ENCODE data around the gene NOL9.

NOL9 gene

GRCh38 chr1:6507037-6507428, 47.3 kb downstream of the NOL9 start:
- DNase-seq (ENCODE audit: low read depth, low spot score): no peak
- Histone ChIP-seq H3K9me3 (ENCODE audit: insufficient read depth, low read length) (no peaks in the 10 kb centered on the region), H3K4me1 (ENCODE audit: insufficient read depth, insufficient read length) (no peaks in the 10 kb centered on the region), H3K36me3 (ENCODE audit: insufficient read depth, insufficient read length, low read length) (no peaks in the 10 kb centered on the region), H3K9ac (ENCODE audit: insufficient read length, low read depth) (no peak overlapping the region), H3K27me3 (ENCODE audit: insufficient read depth, insufficient read length) (no peaks in the 10 kb centered on the region), H3K4me3 (ENCODE audit: insufficient read length, low read depth) (no peak overlapping the region)
- TF ChIP-seq YY1 (IDR thresholded peaks at IDR 0.05; ENCODE audit: insufficient read depth, insufficient read length) (no peak), ZNF274 (IDR thresholded peaks at IDR 0.05; ENCODE audit: low read depth, low read length) (no peak), SUZ12 (IDR thresholded peaks at IDR 0.05; ENCODE audit: extremely low read depth, insufficient read depth, insufficient read length) (no peak)

- Histone ChIP-seq H3K27me3 (ENCODE audit: insufficient read depth, insufficient read length) (no peaks in the 10 kb centered on the region), H3K36me3 (ENCODE audit: insufficient read depth, insufficient read length, low read length) (no peaks in the 10 kb centered on the region), H3K9ac (ENCODE audit: insufficient read length, low read depth) (no peak overlapping the region), H3K4me1 (ENCODE audit: insufficient read depth, insufficient read length) (no peaks in the 10 kb centered on the region), H3K4me3 (ENCODE audit: insufficient read length, low read depth) (no peak overlapping the region), H3K9me3 (ENCODE audit: insufficient read depth, low read length) (no peaks in the 10 kb centered on the region)
- TF ChIP-seq ZNF274 (IDR thresholded peaks at IDR 0.05; ENCODE audit: low read depth, low read length): no peak
- no peak for TF ChIP-seq SUZ12 (IDR thresholded peaks at IDR 0.05; ENCODE audit: extremely low read depth, insufficient read depth, insufficient read length)
- TF ChIP-seq YY1 (IDR thresholded peaks at IDR 0.05; ENCODE audit: insufficient read depth, insufficient read length): no peak
- DNase-seq (ENCODE audit: low read depth, low spot score): no peak
Measured at GRCh38 chr1:6506210-6507036, 47.9 kb downstream of the NOL9 start.

GRCh38 chr1:6505367-6506209, 48.7 kb downstream of the NOL9 start:
- TF ChIP-seq ZNF274 (IDR thresholded peaks at IDR 0.05; ENCODE audit: low read depth, low read length) (no peak), SUZ12 (IDR thresholded peaks at IDR 0.05; ENCODE audit: extremely low read depth, insufficient read depth, insufficient read length) (no peak), YY1 (IDR thresholded peaks at IDR 0.05; ENCODE audit: insufficient read depth, insufficient read length) (no peak)
- peak overlapping the region; percentile 21 for H3K9ac ChIP-seq (ENCODE audit: insufficient read length, low read depth)
- no peaks in the 10 kb centered on the region for H3K9me3 ChIP-seq (ENCODE audit: insufficient read depth, low read length)
- no peaks in the 10 kb centered on the region for H3K27me3 ChIP-seq (ENCODE audit: insufficient read depth, insufficient read length)
- no peaks in the 10 kb centered on the region for H3K36me3 ChIP-seq (ENCODE audit: insufficient read depth, insufficient read length, low read length)
- no peak overlapping the region for H3K4me3 ChIP-seq (ENCODE audit: insufficient read length, low read depth)
- DNase-seq (ENCODE audit: low read depth, low spot score): no peak
- H3K4me1 ChIP-seq (ENCODE audit: insufficient read depth, insufficient read length): peaks cover under 1% of the 10 kb centered on the region

- no peaks in the 10 kb centered on the region for H3K36me3 ChIP-seq (ENCODE audit: insufficient read depth, insufficient read length, low read length)
- no peak for DNase-seq (ENCODE audit: low read depth, low spot score)
- H3K27me3 ChIP-seq (ENCODE audit: insufficient read depth, insufficient read length): no peaks in the 10 kb centered on the region
Measured at GRCh38 chr1:6504887-6505286, 49.4 kb downstream of the NOL9 start.

GRCh38 chr1:6503884-6504602, 50.3 kb downstream of the NOL9 start:
- Histone ChIP-seq H3K9ac (ENCODE audit: insufficient read length, low read depth) (no peak overlapping the region), H3K27me3 (ENCODE audit: insufficient read depth, insufficient read length) (no peaks in the 10 kb centered on the region), H3K4me1 (ENCODE audit: insufficient read depth, insufficient read length) (peaks cover 6% of the 10 kb centered on the region), H3K4me3 (ENCODE audit: insufficient read length, low read depth) (no peak overlapping the region), H3K36me3 (ENCODE audit: insufficient read depth, insufficient read length, low read length) (no peaks in the 10 kb centered on the region), H3K9me3 (ENCODE audit: insufficient read depth, low read length) (no peaks in the 10 kb centered on the region)
- DNase-seq (ENCODE audit: low read depth, low spot score): no peak
- TF ChIP-seq YY1 (IDR thresholded peaks at IDR 0.05; ENCODE audit: insufficient read depth, insufficient read length) (no peak), SUZ12 (IDR thresholded peaks at IDR 0.05; ENCODE audit: extremely low read depth, insufficient read depth, insufficient read length) (no peak), ZNF274 (IDR thresholded peaks at IDR 0.05; ENCODE audit: low read depth, low read length) (no peak)

More at GRCh38 chr1:6504887-6505286, 49.4 kb downstream of the NOL9 start:
- Histone ChIP-seq H3K4me3 (ENCODE audit: insufficient read length, low read depth) (no peak overlapping the region), H3K9ac (ENCODE audit: insufficient read length, low read depth) (no peak overlapping the region), H3K4me1 (ENCODE audit: insufficient read depth, insufficient read length) (peaks cover 4% of the 10 kb centered on the region), H3K9me3 (ENCODE audit: insufficient read depth, low read length) (no peaks in the 10 kb centered on the region)
- TF ChIP-seq ZNF274 (IDR thresholded peaks at IDR 0.05; ENCODE audit: low read depth, low read length) (no peak), YY1 (IDR thresholded peaks at IDR 0.05; ENCODE audit: insufficient read depth, insufficient read length) (no peak), SUZ12 (IDR thresholded peaks at IDR 0.05; ENCODE audit: extremely low read depth, insufficient read depth, insufficient read length) (no peak)

GRCh38 chr1:6502000-6502891, 52.1 kb downstream of the NOL9 start:
- Histone ChIP-seq H3K4me3 (ENCODE audit: insufficient read length, low read depth) (no peak overlapping the region), H3K4me1 (ENCODE audit: insufficient read depth, insufficient read length) (peaks cover 10% of the 10 kb centered on the region), H3K27me3 (ENCODE audit: insufficient read depth, insufficient read length) (no peaks in the 10 kb centered on the region), H3K9me3 (ENCODE audit: insufficient read depth, low read length) (no peaks in the 10 kb centered on the region), H3K9ac (ENCODE audit: insufficient read length, low read depth) (no peak overlapping the region), H3K36me3 (ENCODE audit: insufficient read depth, insufficient read length, low read length) (no peaks in the 10 kb centered on the region)
- TF ChIP-seq YY1 (IDR thresholded peaks at IDR 0.05; ENCODE audit: insufficient read depth, insufficient read length): no peak
- no peak for TF ChIP-seq SUZ12 (IDR thresholded peaks at IDR 0.05; ENCODE audit: extremely low read depth, insufficient read depth, insufficient read length)
- no peak for TF ChIP-seq ZNF274 (IDR thresholded peaks at IDR 0.05; ENCODE audit: low read depth, low read length)
- DNase-seq (ENCODE audit: low read depth, low spot score): no peak
